Tibial artery (tissue), 4 donors: ENCODE data around the gene SUN3.

Experiments used
- DNase-seq, 2 donors: peaks; one replicate each; pipeline ENCODE4 v3.0.0-alpha.2; 2019
- H3K27ac ChIP-seq, 2 donors: fragments of 200-600 bp; sonication (generic) in 1 of 2; 1 replicate in 1 of 2; 2 replicates in 1 of 2; pipeline ENCODE4 v1.5.1; 2018 to 2019; ENCODE audit warnings: mild to moderate bottlenecking in 1 of 2
- H3K27me3 ChIP-seq, 2 donors: fragments of 200-600 bp; sonication (generic) in 1 of 2; one replicate each; pipeline versions ENCODE4 v1.5.1 to v1.6.0; 2016 to 2019
- H3K36me3 ChIP-seq, 3 donors: fragments of 200-600 bp; sonication (generic) in 2 of 3; one replicate each; pipeline ENCODE4 v1.5.1; 2016 to 2019; ENCODE audit warnings: mild to moderate bottlenecking in 2 of 3
- H3K4me1 ChIP-seq, 4 donors: fragments of 200-600 bp; sonication (generic) in 2 of 4; 1 replicate in 3 of 4; 2 replicates in 1 of 4; pipeline ENCODE4 v1.5.1; 2016 to 2019
- H3K4me3 ChIP-seq, 2 donors: fragments of 200-600 bp; sonication (generic) in 1 of 2; 1 replicate in 1 of 2; 2 replicates in 1 of 2; pipeline ENCODE4 v1.5.1; 2018 to 2019; ENCODE audit warnings: mild to moderate bottlenecking in 2 of 2
- H3K9me3 ChIP-seq, 3 donors: fragments of 200-600 bp; sonication (generic) in 1 of 3; one replicate each; pipeline ENCODE4 v1.5.1; 2016 to 2019
- CTCF ChIP-seq, 2 experiments: fragments of 200-600 bp in 1 of 2; fragments of 450-650 bp in 1 of 2; IDR thresholded peaks; one replicate each; pipeline ENCODE4 v1.5.1; 2017 to 2019; ENCODE audit warnings: antibody characterized with exemption in 2 of 2, mild to moderate bottlenecking in 1 of 2, moderate library complexity in 1 of 2
- intact Hi-C: fragments of 100-400 bp; cut with DNase I; formaldehyde crosslinking; loops from one replicate; pipeline ENCODE4 v1.15.0; 2023; ENCODE audit warnings: low total_unique reads

SUN3 gene

GRCh38 chr7:48048113-48048512 lies 19.2 kb upstream of the SUN3 start:
- intact Hi-C loops, result no loop called here
- H3K27ac ChIP-seq, result no peak overlapping the region
- no peaks in the 10 kb centered on the region for H3K4me1 ChIP-seq
- DNase-seq, result no peak
- H3K36me3 ChIP-seq, result no peaks in the 10 kb centered on the region
- H3K9me3 ChIP-seq, result no peaks in the 10 kb centered on the region
- no peak overlapping the region for H3K4me3 ChIP-seq
- TF ChIP-seq CTCF (IDR thresholded peaks at IDR 0.05), result no peak
- H3K27me3 ChIP-seq, result no peaks in the 10 kb centered on the region

DNA sequence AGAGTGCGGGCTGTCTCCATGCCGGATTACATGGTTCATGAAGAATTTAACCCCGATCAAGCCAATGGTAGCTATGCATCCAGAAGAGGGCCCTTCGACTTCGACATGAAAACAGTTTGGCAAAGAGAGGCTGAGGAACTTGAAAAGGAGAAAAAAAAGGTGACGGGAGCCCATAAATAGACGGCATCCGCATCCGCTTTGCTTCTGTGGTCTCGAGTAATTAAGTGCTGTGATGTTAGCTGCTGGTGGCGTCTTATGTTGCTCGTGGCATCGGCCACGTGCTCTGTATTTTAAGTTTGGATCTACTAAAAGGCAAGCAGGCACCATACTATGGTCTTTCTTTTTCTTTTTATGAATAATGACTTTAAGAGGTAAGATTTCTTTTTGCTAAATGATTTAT lies 17.6 kb upstream of the SUN3 start:
- intact Hi-C loops, result no loop called here

DNA sequence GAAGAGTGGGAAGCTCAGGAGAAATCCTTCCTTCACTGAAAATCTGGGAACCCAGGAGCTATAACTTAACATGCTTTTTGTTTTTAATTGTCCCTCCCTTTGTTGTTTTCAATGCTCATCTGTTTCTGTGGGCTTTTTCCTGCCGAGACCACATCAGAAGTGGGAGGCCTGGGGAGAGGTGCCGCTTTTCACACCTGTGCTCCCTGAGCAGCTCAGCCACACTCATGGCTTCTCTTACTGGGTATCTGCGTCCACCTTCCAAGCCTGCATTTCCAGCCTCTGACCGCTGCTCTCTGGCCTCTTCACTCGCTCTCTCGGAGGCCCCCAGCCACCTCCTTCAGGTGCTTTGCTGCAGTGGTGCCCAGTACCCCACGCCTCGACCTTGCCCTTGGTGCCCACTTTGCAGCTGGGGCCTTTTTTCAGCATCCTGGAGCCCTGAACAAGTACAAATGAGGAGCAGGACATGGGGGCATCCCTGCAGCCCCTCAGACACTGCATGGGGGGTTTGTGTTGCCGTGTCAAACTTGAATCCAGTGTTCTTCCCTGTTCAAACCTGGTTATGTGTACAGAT lies 16.4 kb upstream of the SUN3 start:
- H3K4me1 ChIP-seq, result no peaks in the 10 kb centered on the region
- H3K36me3 ChIP-seq, result no peaks in the 10 kb centered on the region
- H3K9me3 ChIP-seq, result no peaks in the 10 kb centered on the region
- DNase-seq, result no peak
- no peak for TF ChIP-seq CTCF (IDR thresholded peaks at IDR 0.05)
- no peak overlapping the region for H3K27ac ChIP-seq
- intact Hi-C loops, result no loop called here
- no peaks in the 10 kb centered on the region for H3K27me3 ChIP-seq
- no peak overlapping the region for H3K4me3 ChIP-seq

More for the DNA sequence above, 17.6 kb upstream of the SUN3 start:
- Histone ChIP-seq H3K36me3 (no peaks in the 10 kb centered on the region), H3K9me3 (no peaks in the 10 kb centered on the region), H3K27ac (no peak overlapping the region), H3K4me1 (no peaks in the 10 kb centered on the region), H3K4me3 (no peak overlapping the region), H3K27me3 (no peaks in the 10 kb centered on the region)
- no peak for TF ChIP-seq CTCF (IDR thresholded peaks at IDR 0.05)
- no peak for DNase-seq

- intact Hi-C loops, result no loop called here
- Histone ChIP-seq H3K27me3 (no peaks in the 10 kb centered on the region), H3K4me3 (no peak overlapping the region), H3K9me3 (no peaks in the 10 kb centered on the region), H3K36me3 (no peaks in the 10 kb centered on the region), H3K4me1 (no peaks in the 10 kb centered on the region), H3K27ac (no peak overlapping the region)
- no peak for TF ChIP-seq CTCF (IDR thresholded peaks at IDR 0.05)
- no peak for DNase-seq
These were observed 13.7 kb upstream of the SUN3 start for GRCh38 chr7:48042636-48043035.

DNA sequence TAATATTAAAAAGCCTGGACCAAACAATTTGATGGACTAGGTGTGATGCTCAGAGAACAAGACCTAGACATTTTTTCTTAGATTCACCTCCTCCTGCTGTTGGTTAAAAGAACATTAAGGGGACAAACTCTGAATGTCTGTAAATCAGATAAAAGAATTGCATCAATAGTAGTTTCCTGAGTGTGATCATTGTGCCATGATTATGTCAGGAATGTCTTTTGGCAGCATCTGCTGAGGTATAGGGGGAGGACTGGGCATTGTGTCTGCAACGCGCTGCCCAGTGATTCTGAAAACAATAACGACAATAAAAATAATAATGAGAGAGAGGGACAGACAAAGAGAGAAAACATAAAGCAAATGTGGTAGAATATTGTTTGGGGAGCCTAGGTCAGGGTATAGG lies 13.3 kb upstream of the SUN3 start:
- no peak overlapping the region for H3K27ac ChIP-seq
- H3K4me3 ChIP-seq, result no peak overlapping the region
- H3K27me3 ChIP-seq, result no peaks in the 10 kb centered on the region
- intact Hi-C loops, result no loop called here
- H3K36me3 ChIP-seq, result no peaks in the 10 kb centered on the region
- TF ChIP-seq CTCF (IDR thresholded peaks at IDR 0.05), result no peak
- H3K4me1 ChIP-seq, result no peaks in the 10 kb centered on the region
- no peaks in the 10 kb centered on the region for H3K9me3 ChIP-seq
- DNase-seq, result no peak

DNA sequence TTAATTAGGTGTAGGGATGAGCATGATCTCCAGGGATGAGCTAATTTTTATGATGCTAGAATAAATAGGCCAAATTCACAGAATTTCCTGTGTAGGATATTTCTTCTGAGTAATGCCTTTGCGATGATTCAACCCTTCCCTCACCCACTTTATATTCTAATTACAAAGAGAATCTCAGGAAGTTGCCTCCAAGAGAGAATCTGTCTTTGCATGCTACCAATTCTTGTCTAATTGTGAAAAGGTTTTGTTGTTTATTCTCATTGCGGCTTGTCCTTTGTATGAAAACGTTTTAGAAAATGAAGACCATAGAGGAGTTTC lies 12.7 kb upstream of the SUN3 start:
- H3K4me3 ChIP-seq, result no peak overlapping the region
- H3K4me1 ChIP-seq, result no peaks in the 10 kb centered on the region
- no peaks in the 10 kb centered on the region for H3K36me3 ChIP-seq
- intact Hi-C loops, result no loop called here
- TF ChIP-seq CTCF (IDR thresholded peaks at IDR 0.05), result no peak
- DNase-seq, result no peak
- no peak overlapping the region for H3K27ac ChIP-seq
- no peaks in the 10 kb centered on the region for H3K9me3 ChIP-seq
- no peaks in the 10 kb centered on the region for H3K27me3 ChIP-seq
